IPS DF 19.7 (cell line): ENCODE results near the gene PNPLA3.

ENCODE experiments used
- DNase-seq: peaks from one replicate; pipeline ENCODE4 v3.0.0-alpha.2; 2013; ENCODE audit warnings: low read depth, low spot score

PNPLA3 gene

DNA sequence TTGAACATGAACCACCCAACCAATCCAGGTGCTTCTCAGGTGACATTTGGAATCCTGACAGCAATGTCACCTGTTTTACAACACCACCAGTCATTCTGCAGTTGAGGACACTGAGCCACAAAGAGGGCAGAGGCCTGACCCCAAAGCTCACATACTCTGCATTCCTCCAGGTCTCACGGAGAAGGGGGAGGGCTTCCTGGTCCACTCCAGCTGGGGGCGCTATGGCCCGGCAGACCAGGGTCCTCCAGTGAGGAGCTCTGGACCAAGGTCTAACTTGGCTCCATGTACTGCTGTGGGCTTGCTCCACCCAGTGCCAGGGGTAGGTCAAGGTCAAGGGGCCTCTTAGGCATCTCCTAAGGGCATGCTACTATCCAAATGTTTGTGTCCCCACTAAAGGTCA, 1.5 kb upstream of the PNPLA3 start:
- DNase-seq, result no peak

DNA sequence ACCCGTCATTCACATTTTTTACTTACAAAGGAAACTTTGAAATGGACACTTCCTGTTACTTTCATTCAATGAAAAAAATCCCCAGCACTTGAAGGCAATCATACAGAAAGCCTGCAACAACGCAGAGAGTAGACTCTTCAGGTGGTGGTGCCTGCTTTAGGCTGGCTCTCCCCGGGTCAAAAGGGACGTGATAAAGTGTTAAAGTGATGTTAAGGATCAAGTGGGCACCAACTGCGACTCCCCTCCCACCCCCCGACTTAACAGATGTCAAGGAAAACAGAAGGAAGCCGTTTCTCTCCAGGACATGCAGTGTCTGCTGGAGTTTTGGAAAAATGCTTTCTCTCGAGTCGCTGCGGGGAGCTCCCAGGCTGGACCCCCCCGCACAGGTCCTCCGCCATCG, 414 bp upstream of the PNPLA3 start:
- no peak for DNase-seq

DNA sequence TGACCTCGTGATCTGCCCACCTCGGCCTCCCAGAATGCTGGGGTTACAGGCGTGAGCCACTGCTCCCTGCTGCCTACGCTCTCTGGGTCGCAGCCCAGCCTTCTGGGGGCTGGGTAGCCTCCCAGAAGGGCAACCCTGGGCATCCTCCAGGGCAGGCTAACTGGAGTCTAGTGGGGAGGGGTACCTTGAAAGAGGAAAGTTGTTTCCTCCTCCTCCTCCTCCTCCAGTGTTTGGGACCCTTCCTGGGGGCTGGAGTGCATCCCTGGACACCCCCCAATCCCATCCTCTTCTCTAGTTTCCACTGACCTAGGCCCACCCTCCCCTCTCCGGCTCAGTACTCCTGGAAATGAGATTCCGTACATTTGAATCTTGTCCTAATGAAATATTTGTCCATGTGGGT, 1.3 kb downstream of the PNPLA3 start:
- DNase-seq, result no peak

DNA sequence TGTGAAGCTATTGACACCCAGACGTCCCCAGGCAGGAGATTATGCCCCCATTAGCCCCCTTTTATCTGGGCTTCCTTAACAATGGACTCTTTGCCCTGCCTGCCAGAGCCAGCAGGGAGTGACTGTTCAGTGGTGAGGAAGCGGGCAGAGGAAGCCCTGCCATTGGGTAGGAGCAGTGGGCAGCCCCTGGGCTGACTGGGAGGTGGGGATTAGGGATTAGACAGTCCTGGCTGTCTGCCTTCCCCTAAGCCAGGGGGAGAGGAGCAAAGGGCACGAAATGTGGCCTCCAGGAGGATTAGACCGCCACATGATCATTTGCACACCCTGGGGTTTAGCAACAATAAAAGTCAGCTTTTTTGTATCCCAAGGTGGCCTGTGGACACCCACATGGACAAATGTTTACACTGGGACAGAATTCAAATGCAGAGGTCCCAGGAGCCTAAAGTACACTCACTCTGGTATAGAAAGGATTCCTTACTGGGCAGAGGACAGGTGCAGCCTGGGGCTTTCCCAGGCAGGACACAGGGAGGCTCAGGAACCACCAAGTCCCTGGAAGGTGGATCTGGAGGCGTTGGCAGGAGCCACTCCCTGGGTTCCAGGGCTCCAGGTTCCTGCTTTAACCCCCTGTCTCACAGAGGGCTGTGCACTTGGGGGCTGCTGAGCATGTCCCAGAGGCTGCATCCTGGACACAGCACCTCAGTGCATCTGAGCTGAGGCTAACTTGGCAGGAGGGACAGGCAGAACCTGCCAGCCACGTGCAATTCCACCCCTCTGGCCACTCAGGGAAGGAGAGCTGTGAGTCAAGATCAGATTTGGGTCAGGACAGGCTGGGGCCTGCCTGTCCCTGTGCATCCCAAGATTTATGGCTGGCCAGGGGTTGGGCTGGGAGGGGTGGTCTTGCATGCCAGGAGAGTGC, 2.1 kb downstream of the PNPLA3 start:
- no peak for DNase-seq

DNA sequence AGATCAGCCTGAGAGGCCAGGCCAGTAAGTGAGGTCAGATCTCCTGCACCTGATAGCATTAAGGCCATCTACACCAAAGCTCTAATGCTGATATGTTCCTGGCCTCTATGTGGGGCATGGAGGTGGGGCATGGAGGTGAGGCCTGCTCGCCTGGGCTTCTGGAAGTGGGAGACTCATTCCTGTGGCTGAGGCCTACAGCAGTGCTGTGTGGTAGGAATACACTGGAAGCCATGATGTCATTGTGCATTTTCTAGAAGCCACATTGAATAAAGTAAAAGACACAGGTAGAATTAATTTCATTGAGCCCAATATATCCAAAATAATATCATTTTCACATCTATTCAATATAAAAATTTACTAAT, 2.7 kb downstream of the PNPLA3 start:
- no peak for DNase-seq

DNA sequence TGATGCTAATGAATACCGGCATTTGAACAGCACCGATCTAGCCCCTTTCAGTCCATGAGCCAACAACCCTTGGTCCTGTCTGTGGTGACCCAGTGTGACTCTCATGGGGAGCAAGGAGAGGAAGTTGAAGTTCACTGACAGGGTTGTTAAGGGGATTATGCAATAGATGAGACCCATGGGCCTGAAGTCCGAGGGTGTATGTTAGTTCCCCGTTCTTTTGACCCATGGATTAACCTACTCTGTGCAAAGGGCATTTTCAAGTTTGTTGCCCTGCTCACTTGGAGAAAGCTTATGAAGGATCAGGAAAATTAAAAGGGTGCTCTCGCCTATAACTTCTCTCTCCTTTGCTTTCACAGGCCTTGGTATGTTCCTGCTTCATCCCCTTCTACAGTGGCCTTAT, 4.9 kb downstream of the PNPLA3 start:
- DNase-seq, result no peak

DNA sequence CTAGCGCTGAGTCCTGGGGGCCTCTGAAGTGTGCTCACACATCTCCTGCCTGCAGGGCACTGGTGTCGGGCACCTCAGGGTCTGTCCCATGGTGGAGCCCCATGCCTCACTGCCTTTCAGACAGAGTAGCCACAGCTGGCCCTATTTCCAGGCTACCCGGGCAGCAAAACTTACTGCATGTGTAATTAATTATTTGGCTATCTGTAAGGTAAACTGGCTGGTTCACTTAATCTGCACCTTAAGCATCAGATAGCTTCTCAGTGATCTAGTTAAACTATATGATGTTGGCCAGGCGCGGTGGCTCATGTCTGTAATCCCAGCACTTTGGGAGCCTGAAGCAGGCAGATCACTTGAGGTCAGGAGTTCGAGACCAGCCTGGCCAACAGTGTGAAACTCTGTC, 5.3 kb downstream of the PNPLA3 start:
- DNase-seq, result no peak

DNA sequence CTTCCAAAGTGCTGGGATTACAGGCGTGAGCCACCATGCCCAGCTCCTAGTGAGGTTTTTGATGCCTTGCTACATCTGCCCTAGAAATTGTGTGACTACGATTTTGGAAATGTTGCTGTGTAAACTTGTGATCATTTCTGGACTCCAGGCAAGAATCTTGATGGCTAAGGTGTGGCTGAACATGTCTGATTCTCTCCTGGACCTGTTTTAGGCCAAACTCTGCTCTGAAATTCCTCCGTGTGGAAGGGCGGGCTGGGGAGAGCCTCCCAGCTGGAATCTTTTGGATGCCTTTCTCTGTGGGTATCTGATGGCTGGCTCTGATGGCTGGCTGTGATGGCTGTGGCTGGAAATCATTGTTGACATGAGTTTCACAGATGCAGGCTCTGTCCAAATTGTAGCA, 8.2 kb downstream of the PNPLA3 start:
- no peak for DNase-seq

DNA sequence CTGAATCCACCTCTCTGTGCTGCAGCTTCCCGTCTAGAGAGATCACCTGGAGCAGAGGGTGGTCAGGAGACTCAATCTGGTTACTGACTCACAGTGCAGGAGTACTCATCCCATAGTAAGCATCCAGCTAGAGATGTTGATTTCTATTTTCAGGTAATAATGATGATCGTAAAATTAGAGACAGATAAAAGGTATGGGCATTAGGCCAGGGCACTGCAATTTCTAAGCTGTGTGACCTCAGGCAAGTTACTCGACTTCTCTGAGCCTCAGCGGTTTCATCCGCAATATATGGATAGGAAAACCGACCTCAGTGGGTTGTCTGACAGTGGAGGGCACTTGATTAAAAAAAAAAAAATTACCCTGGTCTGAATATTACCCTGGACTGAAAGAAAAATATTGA, 17.8 kb downstream of the PNPLA3 start:
- DNase-seq, result no peak

DNA sequence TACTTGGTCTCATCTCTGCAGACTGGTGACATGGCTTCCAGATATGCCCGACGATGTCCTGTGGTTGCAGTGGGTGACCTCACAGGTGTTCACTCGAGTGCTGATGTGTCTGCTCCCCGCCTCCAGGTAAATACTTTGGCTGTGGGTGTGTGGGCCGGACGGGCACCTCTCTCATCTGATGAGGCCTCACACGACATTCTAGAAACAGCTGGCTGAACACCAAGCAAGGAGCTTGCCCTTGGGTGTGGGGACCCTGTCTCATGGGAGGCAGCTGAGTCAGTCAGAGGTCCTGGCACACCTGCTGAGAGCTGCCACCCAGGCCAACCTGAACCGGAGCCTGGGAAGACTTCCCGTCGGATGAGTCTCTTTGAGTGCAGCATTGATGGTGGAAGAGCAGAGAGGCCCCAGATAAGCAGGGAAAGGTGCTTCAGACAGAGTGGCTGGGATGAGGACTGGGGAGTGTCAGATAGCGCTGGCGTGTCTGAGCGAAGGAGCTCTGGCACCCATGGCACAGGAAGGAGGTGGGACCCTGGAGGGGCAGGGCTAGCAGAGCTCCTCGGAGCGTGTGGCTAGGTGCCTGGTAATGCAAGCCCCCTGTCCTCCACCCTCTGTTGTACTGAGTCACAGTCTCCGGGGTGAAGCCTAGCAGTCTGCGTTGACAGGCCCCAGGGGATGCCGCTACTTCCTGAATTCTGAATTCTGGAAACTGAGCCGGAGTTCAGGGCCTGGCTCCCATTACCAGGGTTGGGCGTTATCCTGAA, 21.2 kb downstream of the PNPLA3 start:
- no peak for DNase-seq

DNA sequence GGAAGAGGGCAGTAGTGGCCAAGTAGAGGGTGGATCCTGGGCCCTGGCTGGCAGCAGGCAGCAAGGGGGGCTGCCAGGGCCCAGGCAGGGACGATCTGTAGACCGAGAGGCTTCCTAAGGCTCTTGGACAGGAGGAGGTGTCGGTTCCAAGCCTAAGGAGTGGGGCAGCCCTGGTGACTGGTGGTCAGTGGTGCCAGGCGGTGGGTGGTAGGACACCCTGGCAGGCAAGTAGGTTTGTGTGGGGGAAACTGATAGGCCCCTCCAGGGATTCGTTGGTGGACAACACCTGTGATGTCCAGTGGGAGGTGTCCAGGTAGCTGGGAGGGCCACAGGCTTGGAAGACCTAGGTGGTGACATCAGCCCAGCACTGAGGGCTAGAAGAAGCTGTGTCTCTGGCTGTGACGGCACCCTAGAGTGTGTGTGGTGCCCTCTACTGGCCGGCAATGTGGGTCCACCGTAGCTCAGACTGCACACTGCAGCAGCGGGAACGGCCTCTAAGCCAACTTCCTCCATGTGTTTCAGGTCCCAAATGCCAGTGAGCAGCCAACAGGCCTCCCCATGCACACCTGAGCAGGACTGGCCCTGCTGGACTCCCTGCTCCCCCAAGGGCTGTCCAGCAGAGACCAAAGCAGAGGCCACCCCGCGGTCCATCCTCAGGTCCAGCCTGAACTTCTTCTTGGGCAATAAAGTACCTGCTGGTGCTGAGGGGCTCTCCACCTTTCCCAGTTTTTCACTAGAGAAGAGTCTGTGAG, 22.2 kb downstream of the PNPLA3 start:
- DNase-seq, result no peak

DNA sequence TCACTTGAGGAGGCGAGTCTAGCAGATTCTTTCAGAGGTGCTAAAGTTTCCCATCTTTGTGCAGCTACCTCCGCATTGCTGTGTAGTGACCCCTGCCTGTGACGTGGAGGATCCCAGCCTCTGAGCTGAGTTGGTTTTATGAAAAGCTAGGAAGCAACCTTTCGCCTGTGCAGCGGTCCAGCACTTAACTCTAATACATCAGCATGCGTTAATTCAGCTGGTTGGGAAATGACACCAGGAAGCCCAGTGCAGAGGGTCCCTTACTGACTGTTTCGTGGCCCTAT, 22.7 kb downstream of the PNPLA3 start:
- no peak for DNase-seq

DNA sequence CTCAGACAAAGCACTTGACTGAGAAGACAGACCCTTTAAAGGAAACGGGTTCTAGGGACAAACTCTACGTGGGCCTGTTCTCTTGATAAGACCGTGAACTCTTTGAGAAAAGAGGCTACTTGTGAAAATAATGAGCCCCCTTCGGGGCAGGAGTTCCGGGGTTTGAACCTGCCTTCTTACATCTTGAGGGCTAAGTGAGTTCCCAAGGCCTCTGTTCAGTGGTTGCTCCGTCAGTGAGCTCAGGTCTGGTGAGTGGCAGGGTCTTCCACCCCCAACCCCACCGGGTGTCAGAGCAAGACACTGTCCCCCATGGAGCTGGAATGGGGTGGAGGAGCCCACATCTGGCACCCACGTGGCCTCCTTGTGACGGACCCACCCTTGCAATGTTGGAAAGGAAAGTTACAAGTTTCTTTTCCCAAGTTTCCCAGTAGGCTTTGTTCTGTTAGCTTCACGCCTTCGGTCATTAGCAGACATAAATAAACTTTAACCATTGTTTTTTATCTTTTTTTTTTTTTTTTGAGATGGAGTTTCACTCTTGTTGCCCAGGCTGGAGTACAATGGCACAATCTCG, 25.3 kb downstream of the PNPLA3 start:
- DNase-seq, result no peak

DNA sequence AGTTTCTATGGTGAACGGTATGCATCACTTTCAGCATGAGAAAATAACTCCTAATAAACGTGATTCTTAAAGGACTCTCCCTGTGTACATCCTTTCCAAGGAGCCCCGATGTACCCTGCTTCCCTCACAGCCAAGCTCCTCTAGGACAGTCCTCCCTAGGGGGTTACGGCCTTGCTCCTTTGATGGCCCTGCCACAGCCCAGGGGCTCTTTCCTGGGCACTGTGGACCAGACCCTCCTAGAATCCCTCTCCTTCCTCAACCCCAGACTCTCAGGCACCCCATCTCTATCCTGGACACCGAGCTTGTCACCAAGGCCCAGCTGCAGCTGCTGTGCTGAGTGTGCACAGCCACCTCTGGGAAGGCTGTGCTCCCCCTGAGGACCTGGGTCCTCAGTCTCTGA, 27.8 kb downstream of the PNPLA3 start:
- DNase-seq, result no peak

DNA sequence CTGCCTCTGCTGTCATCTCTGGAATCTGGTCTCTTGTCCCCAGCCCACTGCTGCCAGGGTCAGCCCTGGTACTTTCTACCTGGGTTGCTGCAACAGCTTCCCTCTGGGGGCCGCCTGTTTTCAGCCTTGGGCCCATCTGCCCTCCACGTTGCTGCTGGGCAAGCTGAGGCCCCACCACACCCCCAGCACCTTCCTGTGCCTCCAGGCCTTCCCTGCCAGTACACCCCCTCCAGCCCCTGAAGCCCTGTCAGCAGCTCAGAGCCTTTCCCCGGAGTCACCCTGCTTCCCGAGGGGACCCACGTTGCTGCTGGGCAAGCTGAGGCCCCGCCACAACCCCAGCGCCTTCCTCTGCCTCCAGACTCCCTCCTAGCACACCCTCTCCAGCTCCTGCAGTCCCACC, 28.4 kb downstream of the PNPLA3 start:
- no peak for DNase-seq

DNA sequence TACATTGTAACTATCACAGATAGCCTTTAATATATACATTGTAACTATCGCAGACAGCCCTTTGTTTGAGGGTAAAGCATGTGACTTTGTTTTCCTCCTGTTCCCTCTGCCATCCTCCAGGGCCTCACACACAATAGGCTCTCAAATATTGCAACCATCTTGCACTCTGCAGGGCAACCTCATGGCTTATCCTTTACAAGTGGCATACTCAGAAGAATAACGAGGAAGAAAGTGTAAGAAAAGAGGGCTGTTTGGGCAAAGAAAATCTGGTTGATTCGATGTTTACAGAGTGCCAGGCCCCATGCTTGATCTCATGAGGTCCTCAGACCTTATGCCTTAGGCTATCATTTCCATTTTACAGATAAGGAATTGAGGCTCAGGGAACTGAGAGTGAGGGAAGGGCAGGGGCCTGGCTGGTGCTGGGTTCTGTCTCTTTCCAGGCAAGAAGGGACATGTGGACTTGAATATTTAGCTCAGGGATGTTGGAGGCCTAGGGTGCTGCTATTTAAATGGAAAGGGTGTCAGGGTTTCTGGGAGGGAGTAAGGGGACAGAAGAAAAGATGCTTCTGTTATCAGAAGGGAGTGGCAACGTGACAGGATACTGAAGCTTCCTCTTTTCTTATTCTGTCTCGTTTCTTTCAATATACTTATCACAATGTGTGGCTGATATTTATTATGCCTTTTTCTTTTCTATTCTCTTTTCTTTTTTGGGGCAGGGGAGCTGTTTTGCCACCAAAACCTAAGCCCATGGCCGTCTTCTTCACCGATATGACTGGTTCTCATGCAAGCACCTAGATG, 30.6 kb downstream of the PNPLA3 start:
- DNase-seq, result no peak

DNA sequence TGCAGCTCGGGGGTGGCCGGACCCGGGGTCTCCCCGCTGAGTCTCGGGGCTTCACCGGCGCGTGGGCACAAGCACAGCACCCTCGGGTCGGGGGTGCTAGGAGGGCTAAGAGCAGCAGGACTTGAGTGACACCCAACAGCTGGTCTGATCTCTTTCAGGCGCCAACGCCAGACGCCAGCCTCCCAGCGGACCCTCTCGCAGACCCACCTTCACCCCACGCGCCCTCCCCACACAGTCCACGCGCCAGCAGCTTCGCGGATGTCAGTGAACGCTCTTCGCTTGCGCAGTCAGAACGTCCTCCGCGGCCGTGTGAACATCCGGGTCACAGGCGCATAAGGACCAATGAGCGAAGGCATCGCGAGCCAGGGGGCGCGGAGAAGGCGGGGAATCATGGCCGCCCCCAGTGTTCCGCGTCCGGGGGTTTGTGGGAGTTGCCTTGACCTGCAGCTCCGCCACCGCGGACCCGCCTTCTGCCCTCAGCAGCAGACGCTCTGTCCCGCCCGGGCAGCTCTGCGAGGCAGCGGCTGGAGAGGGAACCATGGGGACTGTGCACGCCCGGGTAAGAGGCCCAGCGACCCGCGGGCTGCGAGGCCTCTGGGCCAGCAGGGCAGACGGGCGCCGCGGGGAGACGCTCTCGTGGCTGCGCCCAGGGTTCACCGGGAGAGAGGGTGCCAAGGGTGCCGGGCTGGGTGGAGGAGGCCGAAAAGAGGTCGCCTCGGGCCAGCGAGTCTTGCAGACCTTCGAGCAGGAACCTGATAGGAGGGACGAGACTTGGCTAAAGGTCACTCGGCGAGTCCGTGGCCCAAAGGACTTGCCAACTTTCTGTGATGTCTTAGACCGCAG, 31.7 kb downstream of the PNPLA3 start, which contains the start of gene SAMM50:
Gene SAMM50, plus strand, starts transcription at position 403 of the 843 bp plus-strand sequence. Its CDS starts 136 bp downstream, at position 539.
- peak; percentile 61 for DNase-seq

DNA sequence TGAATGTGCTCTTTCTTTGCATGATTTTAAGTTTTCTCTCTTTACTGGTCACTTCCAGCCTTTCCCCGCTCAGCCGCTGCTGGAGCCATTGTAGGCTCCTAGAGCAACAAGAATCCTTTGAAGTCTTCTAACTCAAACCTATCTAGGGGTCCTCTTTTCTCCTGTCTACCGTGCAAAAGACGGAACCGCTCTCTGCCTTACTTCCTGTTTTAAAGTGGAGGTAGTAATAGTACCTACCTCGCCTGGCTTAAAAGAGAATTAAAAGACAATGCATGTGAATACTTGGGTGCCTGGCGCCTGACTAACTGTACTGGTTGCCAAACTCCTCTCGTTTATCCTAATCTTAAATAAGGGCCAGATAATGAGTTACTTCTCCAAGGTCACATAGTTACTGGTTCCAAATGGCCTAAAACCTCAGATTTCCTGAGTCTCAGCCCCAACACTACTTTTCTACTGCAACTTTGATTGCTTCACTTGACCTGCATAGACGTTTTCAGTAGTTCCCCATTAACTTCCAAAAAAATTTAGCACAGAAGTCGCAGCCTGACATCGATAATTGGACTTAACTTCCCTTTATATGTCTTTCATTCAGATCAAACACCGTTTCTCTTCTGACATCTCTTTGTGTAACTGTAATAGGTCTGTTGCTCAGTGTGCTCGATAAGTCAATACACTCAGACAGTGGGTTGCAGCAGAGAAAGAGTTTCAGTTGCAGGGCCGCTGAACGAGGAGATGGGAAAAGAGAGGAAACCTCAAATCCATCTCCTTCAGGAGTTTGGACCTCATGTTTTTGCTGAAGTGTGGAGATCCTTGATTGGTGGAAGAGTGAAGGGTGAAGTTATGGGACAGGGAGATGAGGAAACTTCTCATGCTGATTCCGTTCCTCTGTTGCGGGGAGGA, 32.5 kb downstream of the PNPLA3 start:
- DNase-seq, result no peak

DNA sequence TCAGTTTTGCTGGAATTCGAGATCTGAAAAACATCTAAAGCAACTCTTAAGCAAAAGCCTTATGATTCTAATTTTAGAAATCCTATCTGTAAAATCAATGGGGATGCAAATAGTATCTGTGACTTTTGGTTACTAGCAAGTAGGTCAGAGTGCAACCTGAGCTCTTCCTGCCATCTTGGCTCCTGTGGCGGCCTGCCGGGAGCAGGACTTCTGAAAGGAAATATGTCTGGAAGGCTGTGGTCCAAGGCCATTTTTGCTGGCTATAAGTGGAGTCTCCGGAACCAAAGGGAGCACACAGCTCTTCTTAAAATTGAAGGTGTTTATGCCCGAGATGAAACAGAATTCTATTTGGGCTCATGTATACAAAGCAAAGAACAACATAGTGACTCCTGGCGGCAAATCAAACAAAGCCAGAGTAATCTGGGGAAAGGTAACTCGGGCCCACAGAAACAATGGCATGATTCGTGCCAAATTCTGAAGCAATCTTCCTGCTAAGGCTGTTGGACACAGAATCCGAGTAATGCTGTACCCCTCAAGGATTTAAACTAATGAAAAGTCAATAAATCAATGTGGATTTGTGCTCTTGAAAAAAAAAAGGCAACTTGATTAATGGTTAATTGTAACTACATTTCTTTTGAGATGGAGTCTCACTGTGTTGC, 33.3 kb downstream of the PNPLA3 start:
- DNase-seq, result no peak
